SK-N-SH (cell line): ENCODE measurements around the gene GGACT.
"Not testable (repeated sequence)": the region's sequence is repeated elsewhere in the genome, so short reads cannot be mapped to it uniquely, and the experiment has no call there.

Experiments used
- CHD2 ChIP-seq: fragments of 150-350 bp; IDR thresholded peaks from 2 replicates; pipeline ENCODE4 v1.6.1; 2018; ENCODE audit warnings: low read length; ENCODE audit not compliant: partially characterized antibody
- CTCF ChIP-seq: fragments of 200-600 bp; sonication (generic); IDR thresholded peaks from 2 replicates; pipeline ENCODE4 v1.6.1; 2017; ENCODE audit warnings: antibody characterized with exemption, mild to moderate bottlenecking, moderate library complexity
- FOXJ3 ChIP-seq: sonication (generic); formaldehyde crosslinking; IDR thresholded peaks from 2 replicates; pipeline ENCODE4 v1.5.1; 2020; ENCODE audit warnings: mild to moderate bottlenecking, missing genetic modification reagents
- FOXM1 ChIP-seq: IDR thresholded peaks from 2 replicates; pipeline ENCODE4 v1.4.0; 2012; ENCODE audit warnings: low read depth, mild to moderate bottlenecking
- GATA2 ChIP-seq: sonication (generic); formaldehyde crosslinking; IDR thresholded peaks from 2 replicates; pipeline ENCODE4 v1.5.0; 2020; ENCODE audit warnings: mild to moderate bottlenecking, missing genetic modification reagents
- IRF3 ChIP-seq: fragments of 150-350 bp; IDR thresholded peaks from 2 replicates; pipeline ENCODE4 v1.6.1; 2016; ENCODE audit warnings: mild to moderate bottlenecking, low read depth, low read length
- POLR2AphosphoS5 ChIP-seq: IDR thresholded peaks from 2 replicates; pipeline ENCODE4 v1.6.1; 2012; ENCODE audit warnings: low read depth, low read length
- RFX5 ChIP-seq: IDR thresholded peaks from 2 replicates; pipeline ENCODE4 v1.6.1; 2012; ENCODE audit warnings: mild to moderate bottlenecking, improper control_type of control experiment, low read length
- RXRA ChIP-seq: IDR thresholded peaks from 2 replicates; pipeline ENCODE4 v1.4.0; 2012; ENCODE audit warnings: low read depth, mild to moderate bottlenecking, borderline replicate concordance
- TAF1 ChIP-seq: IDR thresholded peaks from 2 replicates; pipeline ENCODE4 v1.6.1; 2012; ENCODE audit warnings: low read depth, mild to moderate bottlenecking, low read length, moderate library complexity, borderline replicate concordance
- TEAD4 ChIP-seq: IDR thresholded peaks from 2 replicates; pipeline ENCODE4 v1.4.0; 2012; ENCODE audit warnings: mild to moderate bottlenecking, borderline replicate concordance; ENCODE audit not compliant: insufficient read depth
- USF2 ChIP-seq: fragments of 150-350 bp; IDR thresholded peaks from 2 replicates; pipeline ENCODE4 v1.6.1; 2017; ENCODE audit warnings: antibody characterized with exemption, low read length, low read depth, borderline replicate concordance

GRCh38 chr13:100577239-100577638, 11.3 kb downstream of the GGACT start:
- TF ChIP-seq RFX5; IRF3; CTCF; RXRA; GATA2; USF2; FOXJ3 (CRISPR knock-in tag); CHD2; TAF1; TEAD4; POLR2AphosphoS5; FOXM1: not testable (repeated sequence)
